ENCODE measurements around the gene INSL3.

Gene INSL3

DNA sequence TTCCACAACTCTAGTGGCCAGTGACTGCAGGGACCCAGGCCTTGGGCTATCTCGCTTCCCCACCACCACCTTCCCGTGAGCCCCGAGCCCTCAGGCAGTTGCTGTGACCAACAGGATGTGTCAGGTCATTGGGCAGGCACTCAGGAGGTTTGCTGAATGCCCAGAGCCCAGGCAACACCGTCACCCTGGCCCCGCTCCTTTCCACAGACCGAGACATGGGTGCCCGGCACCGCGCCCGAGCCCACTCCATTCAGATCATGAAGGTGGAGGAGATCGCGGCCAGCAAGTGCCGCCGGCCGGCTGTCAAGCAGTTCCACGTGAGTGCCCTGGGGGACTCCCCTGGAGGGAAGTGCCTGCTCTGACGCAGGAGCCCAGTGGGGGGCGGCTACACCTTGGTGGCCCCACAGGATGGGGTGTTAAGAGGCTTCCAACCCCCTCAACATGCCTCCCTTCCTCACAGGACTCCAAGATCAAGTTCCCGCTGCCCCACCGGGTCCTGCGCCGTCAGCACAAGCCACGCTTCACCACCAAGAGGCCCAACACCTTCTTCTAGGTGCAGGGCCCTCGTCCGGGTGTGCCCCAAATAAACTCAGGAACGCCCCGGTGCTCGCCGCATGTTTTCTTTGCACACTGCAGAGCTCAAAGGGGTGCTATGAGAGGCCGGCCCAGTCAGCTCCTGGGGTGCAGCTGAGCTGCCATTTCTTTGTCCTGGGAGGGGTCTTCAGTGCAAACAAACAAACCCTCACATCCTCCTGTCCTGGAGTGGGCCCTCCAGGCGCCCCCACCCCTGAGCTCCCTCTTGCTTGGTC, 41.6 kb upstream of the INSL3 start:
- H3K23ac ChIP-seq (ENCODE audit: low read depth, low read length, poor library complexity), result no peak overlapping the region
- H2BK12ac ChIP-seq (ENCODE audit: low read length), result no peak overlapping the region
- no peak overlapping the region for H2AK5ac ChIP-seq (ENCODE audit: low read depth, low read length)
- no peak overlapping the region for H2BK15ac ChIP-seq (ENCODE audit: low read length)
- no peak overlapping the region for H2BK120ac ChIP-seq (ENCODE audit: low read depth, low read length)
- H3K27ac ChIP-seq (replicated peaks; ENCODE audit: low read length), result no peak overlapping the region
- peak overlapping the region; percentile 3 for H4K8ac ChIP-seq (ENCODE audit: low read depth, low read length)
- H3K27me3 ChIP-seq (ENCODE audit: control insufficient read depth in 3 of 3, insufficient read depth in 3 of 3, low read depth in 1 of 3, low read length in 3 of 3), result no peaks in the 10 kb centered on the region
- no CpG with 5 or more reads among the region's 31 CpGs for WGBS, 2 donors (ENCODE audit: extremely low coverage in 2 of 2, insufficient read length in 2 of 2, insufficient replicate concordance in 1 of 2)
- H3K4me1 ChIP-seq (ENCODE audit: control insufficient read depth in 2 of 2, insufficient read depth in 1 of 2, low read depth in 1 of 2, low read length in 2 of 2), result peaks cover 13% of the 10 kb centered on the region in 2 donors
- no peak overlapping the region for H2BK5ac ChIP-seq (ENCODE audit: low read length)
- H3K4me3 ChIP-seq (ENCODE audit: low read length in 2 of 2), result no peak overlapping the region
- peaks cover 18% of the 10 kb centered on the region for H3K79me1 ChIP-seq (ENCODE audit: low read depth, low read length)
- no peak overlapping the region for H3K14ac ChIP-seq (ENCODE audit: low read length)
- H3K18ac ChIP-seq (ENCODE audit: low read length), result no peak overlapping the region
- H3K9ac ChIP-seq (ENCODE audit: low read depth, low read length, poor library complexity), result no peak overlapping the region
- H2AFZ ChIP-seq (ENCODE audit: low read length), result no peak overlapping the region
- peaks cover 0 to 2% of the 10 kb centered on the region in 2 donors for H3K9me3 ChIP-seq (replicated peaks in 1 of 2; ENCODE audit: control insufficient read depth in 2 of 2, insufficient read depth in 1 of 2, low read depth in 1 of 2, low read length in 2 of 2)
- no peak overlapping the region for H4K91ac ChIP-seq (ENCODE audit: low read depth, low read length, poor library complexity)
- no peak overlapping the region for H3K4ac ChIP-seq (ENCODE audit: low read length)
- H3K4me2 ChIP-seq (ENCODE audit: insufficient read depth, low read length, poor library complexity, severe bottlenecking), result no peak overlapping the region
- H3K36me3 ChIP-seq (replicated peaks in 1 of 2; ENCODE audit: control insufficient read depth in 2 of 2, insufficient read depth in 2 of 2, low read length in 2 of 2), result peaks cover 43 to 59% of the 10 kb centered on the region in 2 donors
- DNase-seq (ENCODE audit: low spot score), result no peak

DNA sequence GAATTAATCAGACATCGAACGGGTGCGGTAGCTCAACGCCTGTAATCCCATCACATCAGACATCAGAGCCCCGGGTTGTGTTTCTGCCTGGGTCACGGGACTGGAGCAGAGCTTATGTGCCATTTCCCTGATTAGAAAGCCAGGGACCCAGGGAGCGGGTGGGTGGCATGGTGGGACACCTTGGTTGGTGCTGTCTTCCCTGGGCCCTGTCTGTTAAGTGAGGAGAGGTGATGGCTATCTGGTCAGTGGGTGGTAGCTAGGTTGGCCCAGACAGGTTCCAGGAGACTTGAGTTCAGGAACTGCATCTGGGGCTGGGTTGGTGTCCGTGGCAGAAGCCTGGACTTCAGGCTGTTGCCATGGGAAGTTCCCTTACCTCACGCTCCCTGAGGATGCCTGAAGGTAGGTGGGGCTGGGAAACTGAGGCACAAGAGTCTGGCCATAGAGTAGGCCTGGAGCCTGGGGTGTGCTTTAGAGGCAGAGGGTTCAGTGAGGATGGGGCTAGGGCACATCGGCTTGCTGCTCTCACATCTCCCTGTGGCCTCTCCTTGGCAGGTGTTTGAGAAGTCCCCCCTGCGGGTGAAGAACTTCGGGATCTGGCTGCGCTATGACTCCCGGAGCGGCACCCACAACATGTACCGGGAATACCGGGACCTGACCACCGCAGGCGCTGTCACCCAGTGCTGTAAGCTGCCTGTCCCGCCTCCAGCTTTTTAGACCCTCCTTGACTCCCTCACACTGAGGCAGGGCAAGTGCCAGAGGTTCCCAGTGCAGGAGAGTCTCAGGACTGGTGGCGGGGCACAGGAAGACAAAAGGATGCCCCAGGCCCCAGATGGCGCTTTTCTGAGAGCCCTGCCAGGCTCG, 40.5 kb upstream of the INSL3 start:
- H3K18ac ChIP-seq (ENCODE audit: low read length), result no peak overlapping the region
- WGBS, 2 donors (ENCODE audit: extremely low coverage in 2 of 2, insufficient read length in 2 of 2, insufficient replicate concordance in 1 of 2), result no CpG with 5 or more reads among the region's 23 CpGs
- H2BK12ac ChIP-seq (ENCODE audit: low read length), result no peak overlapping the region
- H3K9me3 ChIP-seq (replicated peaks in 1 of 2; ENCODE audit: control insufficient read depth in 2 of 2, insufficient read depth in 1 of 2, low read depth in 1 of 2, low read length in 2 of 2), result peaks cover 0 to 2% of the 10 kb centered on the region in 2 donors
- no peak overlapping the region for H2BK120ac ChIP-seq (ENCODE audit: low read depth, low read length)
- no peak for DNase-seq (ENCODE audit: low spot score)
- H3K14ac ChIP-seq (ENCODE audit: low read length), result no peak overlapping the region
- H4K91ac ChIP-seq (ENCODE audit: low read depth, low read length, poor library complexity), result no peak overlapping the region
- no peak overlapping the region for H3K4ac ChIP-seq (ENCODE audit: low read length)
- peak overlapping the region; percentile 22 to 66 for H3K4me3 ChIP-seq (ENCODE audit: low read length in 2 of 2)
- H3K27ac ChIP-seq (replicated peaks; ENCODE audit: low read length), result peak overlapping the region; percentile 22
- H2AFZ ChIP-seq (ENCODE audit: low read length), result no peak overlapping the region
- no peaks in the 10 kb centered on the region for H3K27me3 ChIP-seq (ENCODE audit: control insufficient read depth in 3 of 3, insufficient read depth in 3 of 3, low read depth in 1 of 3, low read length in 3 of 3)
- peaks cover 13% of the 10 kb centered on the region in 2 donors for H3K4me1 ChIP-seq (ENCODE audit: control insufficient read depth in 2 of 2, insufficient read depth in 1 of 2, low read depth in 1 of 2, low read length in 2 of 2)
- peaks cover 18% of the 10 kb centered on the region for H3K79me1 ChIP-seq (ENCODE audit: low read depth, low read length)
- H2BK5ac ChIP-seq (ENCODE audit: low read length), result no peak overlapping the region
- H3K9ac ChIP-seq (ENCODE audit: low read depth, low read length, poor library complexity), result peak overlapping the region; percentile 38
- no peak overlapping the region for H2BK15ac ChIP-seq (ENCODE audit: low read length)
- H3K36me3 ChIP-seq (replicated peaks in 1 of 2; ENCODE audit: control insufficient read depth in 2 of 2, insufficient read depth in 2 of 2, low read length in 2 of 2), result peaks cover 43 to 59% of the 10 kb centered on the region in 2 donors
- H4K8ac ChIP-seq (ENCODE audit: low read depth, low read length), result no peak overlapping the region
- no peak overlapping the region for H2AK5ac ChIP-seq (ENCODE audit: low read depth, low read length)
- H3K4me2 ChIP-seq (ENCODE audit: insufficient read depth, low read length, poor library complexity, severe bottlenecking), result no peak overlapping the region
- no peak overlapping the region for H3K23ac ChIP-seq (ENCODE audit: low read depth, low read length, poor library complexity)

DNA sequence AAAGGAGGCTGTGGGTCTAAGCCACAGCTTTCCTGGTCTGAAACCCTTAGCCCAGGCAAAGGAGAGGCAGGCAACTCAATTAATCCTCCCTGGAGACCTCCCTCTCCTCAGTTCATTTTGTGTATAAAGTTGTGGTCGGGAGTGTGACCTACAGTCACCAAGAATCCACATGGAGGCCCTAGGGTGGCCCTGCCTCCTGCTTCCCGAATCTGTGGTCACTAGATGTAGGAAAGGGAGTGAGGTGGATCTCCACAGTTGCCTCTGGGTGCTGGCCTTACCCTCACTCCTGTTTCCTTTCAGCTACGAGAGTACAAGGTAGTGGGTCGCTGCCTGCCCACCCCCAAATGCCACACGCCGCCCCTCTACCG, 39.7 kb upstream of the INSL3 start:
- Histone ChIP-seq H3K4me2 (ENCODE audit: insufficient read depth, low read length, poor library complexity, severe bottlenecking) (peak overlapping the region; percentile 84), H3K27ac (replicated peaks; ENCODE audit: low read length) (no peak overlapping the region), H2BK5ac (ENCODE audit: low read length) (no peak overlapping the region), H4K8ac (ENCODE audit: low read depth, low read length) (no peak overlapping the region), H2AFZ (ENCODE audit: low read length) (no peak overlapping the region), H3K23ac (ENCODE audit: low read depth, low read length, poor library complexity) (no peak overlapping the region), H3K36me3 (replicated peaks in 1 of 2; ENCODE audit: control insufficient read depth in 2 of 2, insufficient read depth in 2 of 2, low read length in 2 of 2) (peaks cover 43 to 56% of the 10 kb centered on the region in 2 donors), H3K9me3 (replicated peaks in 1 of 2; ENCODE audit: control insufficient read depth in 2 of 2, insufficient read depth in 1 of 2, low read depth in 1 of 2, low read length in 2 of 2) (peaks cover 0 to 2% of the 10 kb centered on the region in 2 donors), H3K9ac (ENCODE audit: low read depth, low read length, poor library complexity) (peak overlapping the region; percentile 90), H2AK5ac (ENCODE audit: low read depth, low read length) (no peak overlapping the region), H3K14ac (ENCODE audit: low read length) (no peak overlapping the region), H4K91ac (ENCODE audit: low read depth, low read length, poor library complexity) (no peak overlapping the region), H3K4ac (ENCODE audit: low read length) (no peak overlapping the region), H2BK15ac (ENCODE audit: low read length) (no peak overlapping the region), H2BK120ac (ENCODE audit: low read depth, low read length) (no peak overlapping the region), H2BK12ac (ENCODE audit: low read length) (no peak overlapping the region), H3K18ac (ENCODE audit: low read length) (no peak overlapping the region), H3K4me3 (ENCODE audit: low read length in 2 of 2) (peak overlapping the region; percentile 66 to 89), H3K27me3 (ENCODE audit: control insufficient read depth in 3 of 3, insufficient read depth in 3 of 3, low read depth in 1 of 3, low read length in 3 of 3) (no peaks in the 10 kb centered on the region), H3K79me1 (ENCODE audit: low read depth, low read length) (peaks cover 18% of the 10 kb centered on the region), H3K4me1 (ENCODE audit: control insufficient read depth in 2 of 2, insufficient read depth in 1 of 2, low read depth in 1 of 2, low read length in 2 of 2) (peaks cover 13% of the 10 kb centered on the region in 2 donors)
- WGBS, 2 donors (ENCODE audit: extremely low coverage in 2 of 2, insufficient read length in 2 of 2, insufficient replicate concordance in 1 of 2), result no CpG with 5 or more reads among the region's 7 CpGs
- DNase-seq (ENCODE audit: low spot score), result no peak
